Testis (tissue), 2 donors: ENCODE measurements around the gene CRACDL.

Experiments used
- CTCF ChIP-seq, 3 experiments: fragments of 450-650 bp in 2 of 3; fragments of 200-600 bp in 1 of 3; sonication (generic) in 1 of 3; IDR thresholded peaks; one replicate each; pipeline ENCODE4 v1.5.1; 2016 to 2019; ENCODE audit warnings: antibody characterized with exemption in 3 of 3, mild to moderate bottlenecking in 2 of 3, moderate library complexity in 1 of 3
- POLR2A ChIP-seq: fragments of 450-650 bp; IDR thresholded peaks from one replicate; pipeline ENCODE4 v1.6.1; 2017; ENCODE audit warnings: antibody characterized with exemption, mild to moderate bottlenecking, moderate library complexity

GRCh38 chr2:98828793-98829371 lies 107.1 kb downstream of the CRACDL start:
- TF ChIP-seq CTCF (IDR thresholded peaks at IDR 0.05) (no peak), POLR2A (no peak)
